Dedifferentiated amniotic fluid mesenchymal stem cell (primary cell): ENCODE measurements around the gene GLYAT.
"Not testable (repeated sequence)": the region's sequence is repeated elsewhere in the genome, so short reads cannot be mapped to it uniquely, and the experiment has no call there.

ENCODE experiments used
- DNase-seq: peaks from one replicate; pipeline ENCODE4 v3.0.0-alpha.2; 2016; ENCODE audit errors: extremely low spot score

GLYAT gene

GRCh38 chr11:58677536-58677935 lies 54.2 kb downstream of the GLYAT start:
- not testable (repeated sequence) for DNase-seq

GRCh38 chr11:58676563-58677135 lies 55.1 kb downstream of the GLYAT start:
- DNase-seq = no peak

- DNase-seq = peak; percentile 59
Measured at GRCh38 chr11:58675334-58676155, 56.2 kb downstream of the GLYAT start.

GRCh38 chr11:58674609-58675008 lies 57.1 kb downstream of the GLYAT start:
- no peak for DNase-seq

GRCh38 chr11:58671983-58672633 lies 59.6 kb downstream of the GLYAT start:
- DNase-seq = no peak

GRCh38 chr11:58659910-58660570 lies 71.7 kb downstream of the GLYAT start:
- no peak for DNase-seq

- DNase-seq = no peak
Measured at GRCh38 chr11:58659404-58659803, 72.3 kb downstream of the GLYAT start.
